H9 (cell line): ENCODE data around the gene OTUD4. TPM values are rescaled to one million over a fixed set of nuclear protein-coding genes. Genes with fewer than 3 reads are reported as not detected.
A peak's percentile ranks its signal among the peaks of the same experiment; 100 is the strongest.

Experiments
- DNase-seq: peaks from one replicate; pipeline ENCODE4 v3.0.0-alpha.2; 2017
- H2AFZ ChIP-seq: one replicate; pipeline ENCODE4 v1.6.1; 2013; ENCODE audit warnings: mild to moderate bottlenecking, low read length, control low read depth, moderate library complexity
- H2AK5ac ChIP-seq: 2 replicates; pipeline ENCODE4 v1.6.1; 2013; ENCODE audit warnings: low read length, control low read depth, mixed read lengths; ENCODE audit not compliant: insufficient read length
- H2BK120ac ChIP-seq: one replicate; pipeline ENCODE4 v1.6.1; 2013; ENCODE audit warnings: low read depth, mild to moderate bottlenecking, low read length, control low read depth, inconsistent platforms; ENCODE audit not compliant: poor library complexity, severe bottlenecking
- H2BK12ac ChIP-seq: 2 replicates; pipeline ENCODE4 v1.6.1; 2013; ENCODE audit warnings: low read length, control low read depth, mixed read lengths, low read depth; ENCODE audit not compliant: insufficient read length
- H2BK15ac ChIP-seq: 2 replicates; pipeline ENCODE4 v1.6.1; 2013; ENCODE audit warnings: low read depth, low read length, control low read depth
- H2BK20ac ChIP-seq: one replicate; pipeline ENCODE4 v1.6.1; 2013; ENCODE audit warnings: low read depth, mild to moderate bottlenecking, low read length, control low read depth, inconsistent platforms; ENCODE audit not compliant: poor library complexity, severe bottlenecking
- H2BK5ac ChIP-seq: 2 replicates; pipeline ENCODE4 v1.6.1; 2013; ENCODE audit warnings: low read length, control low read depth, mixed read lengths; ENCODE audit not compliant: insufficient read length
- H3K14ac ChIP-seq: 2 replicates; pipeline ENCODE4 v1.6.1; 2013; ENCODE audit warnings: low read length, control low read depth; ENCODE audit not compliant: insufficient read depth
- H3K18ac ChIP-seq: 2 replicates; pipeline ENCODE4 v1.6.1; 2013; ENCODE audit warnings: low read depth, mild to moderate bottlenecking, mixed read lengths, low read length, control low read depth; ENCODE audit not compliant: insufficient read length
- H3K23ac ChIP-seq: 2 replicates; pipeline ENCODE4 v1.6.1; 2013; ENCODE audit warnings: low read length, control low read depth, mixed read lengths, low read depth; ENCODE audit not compliant: insufficient read length
- H3K23me2 ChIP-seq: 2 replicates; pipeline ENCODE4 v1.6.1; 2013; ENCODE audit warnings: low read depth, mild to moderate bottlenecking, mixed read lengths, low read length, control low read depth; ENCODE audit not compliant: insufficient read length, poor library complexity, severe bottlenecking
- H3K27ac ChIP-seq: 2 replicates; pipeline ENCODE4 v1.5.1; 2013; ENCODE audit warnings: low read length, control low read depth, mixed read lengths, low read depth; ENCODE audit not compliant: insufficient read length
- H3K27me3 ChIP-seq: 2 replicates; pipeline ENCODE4 v1.6.1; 2013; ENCODE audit warnings: low read length, control low read depth, inconsistent platforms; ENCODE audit not compliant: insufficient read depth
- H3K4ac ChIP-seq: 2 replicates; pipeline ENCODE4 v1.6.1; 2013; ENCODE audit warnings: low read depth, mild to moderate bottlenecking, control low read depth, inconsistent platforms, low read length, moderate library complexity
- H3K4me1 ChIP-seq: 2 replicates; pipeline ENCODE4 v1.6.1; 2013; ENCODE audit warnings: low read length, control low read depth, inconsistent platforms; ENCODE audit not compliant: insufficient read depth
- H3K4me2 ChIP-seq: 2 replicates; pipeline ENCODE4 v1.6.1; 2013; ENCODE audit warnings: low read length, control low read depth, mixed read lengths; ENCODE audit not compliant: insufficient read length, insufficient read depth
- H3K56ac ChIP-seq: 2 replicates; pipeline ENCODE4 v1.6.1; 2013; ENCODE audit warnings: low read depth, mild to moderate bottlenecking, mixed read lengths, low read length, control low read depth; ENCODE audit not compliant: insufficient read length
- H3K79me1 ChIP-seq: 2 replicates; pipeline ENCODE4 v1.6.1; 2013; ENCODE audit warnings: low read depth, mild to moderate bottlenecking, moderate library complexity, low read length, control low read depth, inconsistent platforms; ENCODE audit not compliant: insufficient read depth, poor library complexity, severe bottlenecking
- H3K79me2 ChIP-seq: 2 replicates; pipeline ENCODE4 v1.6.1; 2013; ENCODE audit warnings: low read length, control low read depth, inconsistent platforms; ENCODE audit not compliant: insufficient read depth
- H3K9ac ChIP-seq: 2 replicates; pipeline ENCODE4 v1.6.1; 2013; ENCODE audit warnings: low read length, control low read depth, mixed read lengths; ENCODE audit not compliant: insufficient read length; ENCODE audit errors: extremely low read depth
- H3K9me3 ChIP-seq: one replicate; pipeline ENCODE4 v1.6.1; 2013; ENCODE audit warnings: low read depth, low read length, inconsistent platforms; ENCODE audit not compliant: control insufficient read depth
- H3T11ph ChIP-seq: one replicate; pipeline ENCODE4 v1.6.1; 2013; ENCODE audit warnings: mild to moderate bottlenecking, low read length, control low read depth, inconsistent platforms
- H4K20me1 ChIP-seq: one replicate; pipeline ENCODE4 v1.6.1; 2013; ENCODE audit not compliant: control insufficient read depth, insufficient read length, insufficient read depth
- H4K5ac ChIP-seq: 2 replicates; pipeline ENCODE4 v1.6.1; 2013; ENCODE audit warnings: low read depth, mild to moderate bottlenecking, mixed read lengths, low read length, control low read depth; ENCODE audit not compliant: insufficient read length
- H4K8ac ChIP-seq: replicated peaks from 2 replicates; pipeline ENCODE4 v1.6.1; 2013; ENCODE audit warnings: low read length, control low read depth, mixed read lengths, low read depth; ENCODE audit not compliant: insufficient read length
- H4K91ac ChIP-seq: 2 replicates; pipeline ENCODE4 v1.6.1; 2013; ENCODE audit warnings: low read depth, mild to moderate bottlenecking, moderate library complexity, mixed read lengths, low read length, control low read depth; ENCODE audit not compliant: insufficient read length
- H3K27ac Mint-ChIP-seq, 3 experiments: 2 replicates in 2 of 3; 3 replicates in 1 of 3; pipeline ENCODE4 v1.8.0; 2020 to 2021; ENCODE audit warnings: mixed read lengths in 3 of 3, mild to moderate bottlenecking in 1 of 3, moderate library complexity in 1 of 3
- H3K27me3 Mint-ChIP-seq: 2 replicates; pipeline ENCODE4 v1.8.0; 2021; ENCODE audit warnings: low read depth, mild to moderate bottlenecking, moderate library complexity, mixed read lengths
- H3K36me3 Mint-ChIP-seq, 3 experiments: 2 replicates in 2 of 3; 3 replicates in 1 of 3; pipeline ENCODE4 v1.8.0; 2020 to 2021; ENCODE audit warnings: low read depth in 3 of 3, mixed read lengths in 3 of 3; ENCODE audit not compliant: insufficient read depth in 1 of 3
- H3K4me1 Mint-ChIP-seq, 2 experiments: 2 replicates each; pipeline ENCODE4 v1.8.0; 2020; ENCODE audit warnings: mixed read lengths in 2 of 2
- H3K4me3 Mint-ChIP-seq, 2 experiments: 2 replicates in 1 of 2; 3 replicates in 1 of 2; pipeline ENCODE4 v1.8.0; 2020 to 2021; ENCODE audit warnings: mild to moderate bottlenecking in 2 of 2, mixed read lengths in 2 of 2, moderate library complexity in 1 of 2
- H3K9me3 Mint-ChIP-seq, 2 experiments: 2 replicates in 1 of 2; 3 replicates in 1 of 2; pipeline ENCODE4 v1.8.0; 2020; ENCODE audit warnings: mild to moderate bottlenecking in 2 of 2, mixed read lengths in 2 of 2, moderate library complexity in 1 of 2
- WGBS: extraction: QIAGEN DNeasy Blood & Tissue Kit; methylation state at CpG from one replicate; pipeline ENCODE4 v1.1.7; 2013; ENCODE audit warnings: missing lambda C conversion rate, low lambda C conversion rate, mixed read lengths; ENCODE audit not compliant: insufficient read length; ENCODE audit errors: extremely low coverage; 5-methylcytosine and 5-hydroxymethylcytosine counted together
- long read RNA-seq: library from polyadenylated mRNA; unstranded; transcript quantifications from one replicate; pipeline ENCODE4 v2.0.0, GENCODE V29; 2020
- total RNA-seq: library from RNA; stranded (reverse); gene quantifications from 2 replicates; pipeline ENCODE4 v1.2.1, GENCODE V29; 2021
- TF ChIP-seq, protein P1 (sequence below): fragments of 200-600 bp; sonication (generic); conservative IDR thresholded peaks from 3 replicates; pipeline ENCODE4 v1.8.0; 2021; ENCODE audit warnings: antibody characterized with exemption, mild to moderate bottlenecking

OTUD4 gene, protein sequence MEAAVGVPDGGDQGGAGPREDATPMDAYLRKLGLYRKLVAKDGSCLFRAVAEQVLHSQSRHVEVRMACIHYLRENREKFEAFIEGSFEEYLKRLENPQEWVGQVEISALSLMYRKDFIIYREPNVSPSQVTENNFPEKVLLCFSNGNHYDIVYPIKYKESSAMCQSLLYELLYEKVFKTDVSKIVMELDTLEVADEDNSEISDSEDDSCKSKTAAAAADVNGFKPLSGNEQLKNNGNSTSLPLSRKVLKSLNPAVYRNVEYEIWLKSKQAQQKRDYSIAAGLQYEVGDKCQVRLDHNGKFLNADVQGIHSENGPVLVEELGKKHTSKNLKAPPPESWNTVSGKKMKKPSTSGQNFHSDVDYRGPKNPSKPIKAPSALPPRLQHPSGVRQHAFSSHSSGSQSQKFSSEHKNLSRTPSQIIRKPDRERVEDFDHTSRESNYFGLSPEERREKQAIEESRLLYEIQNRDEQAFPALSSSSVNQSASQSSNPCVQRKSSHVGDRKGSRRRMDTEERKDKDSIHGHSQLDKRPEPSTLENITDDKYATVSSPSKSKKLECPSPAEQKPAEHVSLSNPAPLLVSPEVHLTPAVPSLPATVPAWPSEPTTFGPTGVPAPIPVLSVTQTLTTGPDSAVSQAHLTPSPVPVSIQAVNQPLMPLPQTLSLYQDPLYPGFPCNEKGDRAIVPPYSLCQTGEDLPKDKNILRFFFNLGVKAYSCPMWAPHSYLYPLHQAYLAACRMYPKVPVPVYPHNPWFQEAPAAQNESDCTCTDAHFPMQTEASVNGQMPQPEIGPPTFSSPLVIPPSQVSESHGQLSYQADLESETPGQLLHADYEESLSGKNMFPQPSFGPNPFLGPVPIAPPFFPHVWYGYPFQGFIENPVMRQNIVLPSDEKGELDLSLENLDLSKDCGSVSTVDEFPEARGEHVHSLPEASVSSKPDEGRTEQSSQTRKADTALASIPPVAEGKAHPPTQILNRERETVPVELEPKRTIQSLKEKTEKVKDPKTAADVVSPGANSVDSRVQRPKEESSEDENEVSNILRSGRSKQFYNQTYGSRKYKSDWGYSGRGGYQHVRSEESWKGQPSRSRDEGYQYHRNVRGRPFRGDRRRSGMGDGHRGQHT
- total RNA-seq: 51.1 and 59.0 TPM in 2 replicates
- long read RNA-seq, full-length matches to known transcripts: 5 of 20 reads
- long read RNA-seq, partial matches to known transcripts: 4 of 20 reads
- long read RNA-seq, other reads (novel, unspliced or antisense): 11 of 20 reads

DNA sequence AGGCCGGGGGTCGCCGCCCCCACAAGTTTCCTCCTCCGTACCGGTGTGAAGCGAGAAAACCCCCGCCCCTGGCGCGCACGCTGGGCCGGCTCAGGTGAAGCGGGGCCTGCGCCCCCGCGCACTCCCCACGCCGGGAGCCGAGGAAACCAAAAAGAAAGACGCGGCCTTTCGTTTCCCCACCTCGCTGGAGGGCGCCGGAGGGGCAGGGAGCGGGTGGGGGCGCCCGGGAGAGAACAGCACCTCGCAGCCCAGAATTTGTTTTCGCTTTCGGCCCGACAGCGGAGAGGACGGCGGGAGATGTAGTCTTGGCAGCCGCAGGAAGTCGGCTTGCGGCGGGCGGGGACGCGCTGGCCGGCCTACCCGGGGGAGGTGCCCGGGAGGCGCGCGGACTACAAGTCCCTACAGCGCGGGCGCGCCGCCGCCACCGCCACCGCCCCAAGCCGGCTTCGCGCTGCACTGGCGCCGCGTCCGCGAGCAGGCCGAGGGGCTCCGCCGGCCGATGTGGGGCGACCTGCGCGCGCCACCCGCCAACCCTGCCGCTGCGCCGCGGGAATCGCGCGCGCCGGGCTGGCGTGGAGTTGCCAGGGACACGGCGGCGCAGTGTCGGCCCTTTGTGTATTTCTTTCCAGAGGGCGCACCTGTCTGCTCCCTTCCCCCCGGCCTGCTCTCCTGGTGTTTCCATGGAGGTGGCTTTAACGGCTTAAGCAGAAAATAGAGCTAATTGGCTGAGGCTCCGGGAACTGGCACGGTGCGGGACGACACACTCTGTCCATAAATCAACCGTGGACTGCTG lies at the start of gene OTUD4:
Gene OTUD4 (minus strand): TSS at position 292 of the 793 bp plus-strand sequence. CDS start 616 bp downstream, outside the sequence.
- H3K79me1 ChIP-seq: no peaks in the 10 kb centered on the region
- no peak within 1 kb of the TSS for H4K8ac ChIP-seq
- no peak within 1 kb of the TSS for H2BK15ac ChIP-seq
- Mint-ChIP-seq H3K36me3 (peaks cover 0 to 3% (median 0%) of the 10 kb centered on the region in 3 experiments; a peak in 1 of 7 replicates), H3K9me3 (peaks cover 0 to 2% of the 10 kb centered on the region in 2 experiments; a peak in 1 of 5 replicates), H3K27me3 (no peaks in the 10 kb centered on the region), H3K27ac (peak within 1 kb of the TSS; percentile 87 to 97 (median 96)), H3K4me3 (peak within 1 kb of the TSS; percentile 94 to 97), H3K4me1 (peaks cover 24 to 27% of the 10 kb centered on the region in 2 experiments)
- H2BK120ac ChIP-seq: no peak within 1 kb of the TSS
- H3K4me2 ChIP-seq: peak within 1 kb of the TSS; percentile 86
- H2BK5ac ChIP-seq: no peak within 1 kb of the TSS
- peaks cover 14% of the 10 kb centered on the region for H3K23me2 ChIP-seq
- DNase-seq: peak; percentile 96
- peak within 1 kb of the TSS; percentile 45; the same call in 1 of the 2 replicates for H3K14ac ChIP-seq
- no peak within 1 kb of the TSS for H3K4ac ChIP-seq
- peaks cover 25% of the 10 kb centered on the region; the same call in 1 of the 2 replicates for H3K79me2 ChIP-seq
- no peaks in the 10 kb centered on the region for H3K9me3 ChIP-seq
- no peak within 1 kb of the TSS for H3K23ac ChIP-seq
- no peaks in the 10 kb centered on the region for H3K27me3 ChIP-seq
- TF ChIP-seq, protein P1, sequence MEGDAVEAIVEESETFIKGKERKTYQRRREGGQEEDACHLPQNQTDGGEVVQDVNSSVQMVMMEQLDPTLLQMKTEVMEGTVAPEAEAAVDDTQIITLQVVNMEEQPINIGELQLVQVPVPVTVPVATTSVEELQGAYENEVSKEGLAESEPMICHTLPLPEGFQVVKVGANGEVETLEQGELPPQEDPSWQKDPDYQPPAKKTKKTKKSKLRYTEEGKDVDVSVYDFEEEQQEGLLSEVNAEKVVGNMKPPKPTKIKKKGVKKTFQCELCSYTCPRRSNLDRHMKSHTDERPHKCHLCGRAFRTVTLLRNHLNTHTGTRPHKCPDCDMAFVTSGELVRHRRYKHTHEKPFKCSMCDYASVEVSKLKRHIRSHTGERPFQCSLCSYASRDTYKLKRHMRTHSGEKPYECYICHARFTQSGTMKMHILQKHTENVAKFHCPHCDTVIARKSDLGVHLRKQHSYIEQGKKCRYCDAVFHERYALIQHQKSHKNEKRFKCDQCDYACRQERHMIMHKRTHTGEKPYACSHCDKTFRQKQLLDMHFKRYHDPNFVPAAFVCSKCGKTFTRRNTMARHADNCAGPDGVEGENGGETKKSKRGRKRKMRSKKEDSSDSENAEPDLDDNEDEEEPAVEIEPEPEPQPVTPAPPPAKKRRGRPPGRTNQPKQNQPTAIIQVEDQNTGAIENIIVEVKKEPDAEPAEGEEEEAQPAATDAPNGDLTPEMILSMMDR: peak; percentile 19; the same call in 1 of the 3 replicates
- H2AFZ ChIP-seq: no peak within 1 kb of the TSS
- no peak within 1 kb of the TSS for H3K18ac ChIP-seq
- no peak within 1 kb of the TSS for H4K91ac ChIP-seq
- no peak within 1 kb of the TSS for H3K56ac ChIP-seq
- no peak within 1 kb of the TSS for H4K5ac ChIP-seq
- no peak within 1 kb of the TSS for H2AK5ac ChIP-seq
- no peak within 1 kb of the TSS for H3T11ph ChIP-seq
- H4K20me1 ChIP-seq: no peaks in the 10 kb centered on the region
- no peaks in the 10 kb centered on the region for H3K4me1 ChIP-seq
- no peak within 1 kb of the TSS for H2BK12ac ChIP-seq
- no peak within 1 kb of the TSS for H2BK20ac ChIP-seq
- no peak within 1 kb of the TSS for H3K27ac ChIP-seq
- H3K9ac ChIP-seq: peak within 1 kb of the TSS; percentile 79
- no CpG with 5 or more reads among the region's 94 CpGs for WGBS
